OCI-LY7 (cell line): Measurements from ENCODE around the gene KDSR. TPM values are rescaled to one million over a fixed set of nuclear protein-coding genes. Genes with fewer than 3 reads are reported as not detected.

ENCODE experiments used
- BruUV-seq: library from RNA; stranded (reverse); fragments of 400-500 nt; replicated peaks from 2 replicates; lab custom pipeline; 2021; lab: Mats Ljungman, UMichigan
- CTCF ChIA-PET: fragments of 300-600 bp; sonication (Branson Sonifier 250); formaldehyde crosslinking; loops from one replicate; lab custom pipeline; 2022; ENCODE audit warnings: antibody characterized with exemption; ENCODE audit not compliant: unreplicated experiment; lab: Charles Lee
- POLR2A ChIA-PET: fragments of 300-600 bp; sonication (Branson Sonifier 250); formaldehyde crosslinking; loops from one replicate; lab custom pipeline; 2022; ENCODE audit warnings: antibody characterized with exemption; lab: Charles Lee
- DNase-seq: peaks from one replicate; pipeline ENCODE4 v3.0.0-alpha.2; 2015; ENCODE audit warnings: low spot score
- H2AFZ ChIP-seq: fragments of 200-600 bp; sonication (generic), shearing (Covaris generic); 2 replicates; pipeline ENCODE4 v1.6.1; 2014; ENCODE audit warnings: mild to moderate bottlenecking, antibody characterized with exemption, low read length, moderate library complexity
- H3K27ac ChIP-seq: fragments of 200-600 bp; sonication (generic); 2 replicates; pipeline ENCODE4 v1.5.1; 2014; ENCODE audit warnings: mixed run types, low read depth, mild to moderate bottlenecking, moderate library complexity, low read length, inconsistent platforms; ENCODE audit not compliant: poor library complexity, severe bottlenecking
- H3K36me3 ChIP-seq: fragments of 200-600 bp; sonication (generic); 2 replicates; pipeline ENCODE4 v1.6.1; 2014; ENCODE audit warnings: mild to moderate bottlenecking, antibody characterized with exemption, low read length, moderate library complexity, mixed read lengths; ENCODE audit not compliant: insufficient read depth
- H3K4me1 ChIP-seq: fragments of 200-600 bp; sonication (generic); 2 replicates; pipeline ENCODE4 v1.5.1; 2014; ENCODE audit warnings: mild to moderate bottlenecking, low read length; ENCODE audit not compliant: insufficient read depth, poor library complexity, severe bottlenecking
- H3K4me2 ChIP-seq: fragments of 200-600 bp; sonication (generic); 2 replicates; pipeline ENCODE4 v1.6.1; 2014; ENCODE audit warnings: mild to moderate bottlenecking, low read length
- H3K4me3 ChIP-seq: fragments of 200-600 bp; sonication (generic); 2 replicates; pipeline ENCODE4 v1.5.1; 2014; ENCODE audit warnings: mild to moderate bottlenecking, low read depth, low read length; ENCODE audit not compliant: poor library complexity, severe bottlenecking
- H3K79me2 ChIP-seq: fragments of 200-600 bp; sonication (generic); 2 replicates; pipeline ENCODE4 v1.6.1; 2016; ENCODE audit warnings: low read depth, mild to moderate bottlenecking, low read length, moderate library complexity, mixed read lengths; ENCODE audit not compliant: insufficient read depth
- H3K9me2 ChIP-seq: fragments of 200-600 bp; sonication (generic); 2 replicates; pipeline ENCODE4 v1.6.1; 2016; ENCODE audit warnings: mild to moderate bottlenecking, low read length, mixed read lengths; ENCODE audit not compliant: insufficient read depth
- H3K9me3 ChIP-seq: fragments of 200-600 bp; sonication (generic); 2 replicates; pipeline ENCODE4 v1.6.1; 2014; ENCODE audit warnings: mild to moderate bottlenecking, mixed run types, low read length, mixed read lengths
- H4K20me1 ChIP-seq: fragments of 200-600 bp; sonication (generic); 2 replicates; pipeline ENCODE4 v1.6.1; 2014; ENCODE audit warnings: mild to moderate bottlenecking, antibody characterized with exemption, low read length, moderate library complexity, mixed read lengths; ENCODE audit not compliant: insufficient read depth
- CTCF ChIP-seq: fragments of 200-600 bp; sonication (generic); conservative IDR thresholded peaks from 2 replicates; pipeline ENCODE4 v1.5.1; 2014; ENCODE audit warnings: mild to moderate bottlenecking, antibody characterized with exemption, low read length, moderate library complexity, mixed read lengths
- EZH2phosphoT487 ChIP-seq: fragments of 200-600 bp; sonication (generic); IDR thresholded peaks from 2 replicates; pipeline ENCODE4 v1.6.1; 2018; ENCODE audit warnings: low read depth, borderline replicate concordance, mild to moderate bottlenecking, mixed run types, antibody characterized with exemption, low read length, moderate library complexity, mixed read lengths
- intact Hi-C: fragments of 100-400 bp; cut with micrococcal nuclease; formaldehyde crosslinking; loops from one replicate; pipeline ENCODE4 v1.10.0; 2022; ENCODE audit not compliant: unreplicated experiment
- total RNA-seq, 2 experiments: library from RNA; depleted of rRNA in 1 of 2; stranded (reverse); fragments of >200 nt in 1 of 2; shearing (Covaris generic) in 1 of 2; gene quantifications; 2 replicates each; pipeline ENCODE4 v1.2.3, GENCODE V29; 2014 to 2022

KDSR gene
- total RNA-seq, 2 experiments from 2014 or later: 6.5 to 13.4 TPM

GRCh38 chr18:63303547-63303946, 63.5 kb downstream of the KDSR start:
- Histone ChIP-seq H3K79me2 (no peaks in the 10 kb centered on the region), H3K4me2 (no peak overlapping the region), H3K9me2 (no peaks in the 10 kb centered on the region), H3K27ac (no peak overlapping the region), H4K20me1 (no peaks in the 10 kb centered on the region), H3K9me3 (no peaks in the 10 kb centered on the region), H2AFZ (no peak overlapping the region), H3K4me3 (no peak overlapping the region), H3K36me3 (no peaks in the 10 kb centered on the region), H3K4me1 (no peaks in the 10 kb centered on the region)
- CTCF ChIA-PET: no interaction called here
- POLR2A ChIA-PET: no interaction called here
- BruUV-seq: no TSS peak
- TF ChIP-seq CTCF (no peak), EZH2phosphoT487 (no peak)
- no peak for DNase-seq
- intact Hi-C loops: no loop called here

DNA sequence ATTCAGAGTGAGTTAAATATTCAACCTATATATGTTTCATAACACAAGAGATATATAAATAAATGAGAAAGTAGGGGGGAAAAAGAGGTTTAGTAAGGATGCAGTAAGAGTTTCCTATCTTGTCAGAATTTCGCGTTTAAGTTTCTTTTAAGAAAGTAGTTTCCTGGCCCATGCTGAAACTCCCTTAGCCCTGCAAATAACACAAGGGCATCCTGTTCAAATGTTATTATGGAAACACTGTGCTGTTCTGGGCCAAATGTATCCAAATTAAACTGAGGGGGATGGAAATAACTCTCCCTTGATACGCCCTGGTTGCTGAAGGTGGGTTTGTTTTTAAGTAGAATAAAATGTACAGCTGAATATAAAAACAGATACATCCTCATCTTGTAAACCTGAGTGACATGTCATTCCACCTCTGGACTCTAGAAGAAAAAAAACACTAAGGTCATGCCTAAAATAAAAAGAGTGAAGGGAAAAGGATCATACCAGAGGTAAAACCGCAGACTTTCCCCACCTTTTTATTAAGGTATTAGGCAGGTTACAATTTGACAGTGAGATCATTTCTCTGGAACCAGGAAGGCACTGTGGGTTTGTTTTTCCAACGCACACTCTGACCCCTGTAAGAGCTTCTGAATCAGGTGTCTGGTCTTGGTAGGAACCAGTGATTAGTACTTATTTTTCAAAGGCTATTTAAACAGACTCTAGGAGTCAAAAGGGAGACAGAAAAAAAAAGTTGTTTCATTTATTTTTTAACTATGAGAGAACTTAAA, 64.2 kb downstream of the KDSR start:
- H3K36me3 ChIP-seq: no peaks in the 10 kb centered on the region
- no peak for DNase-seq
- no peak overlapping the region for H2AFZ ChIP-seq
- no peaks in the 10 kb centered on the region for H3K79me2 ChIP-seq
- no peak overlapping the region for H3K27ac ChIP-seq
- CTCF ChIA-PET: no interaction called here
- no peaks in the 10 kb centered on the region for H3K4me1 ChIP-seq
- intact Hi-C loops: no loop called here
- POLR2A ChIA-PET: no interaction called here
- no TSS peak for BruUV-seq
- H4K20me1 ChIP-seq: no peaks in the 10 kb centered on the region
- TF ChIP-seq CTCF: no peak
- TF ChIP-seq EZH2phosphoT487: no peak
- no peaks in the 10 kb centered on the region for H3K9me2 ChIP-seq
- H3K4me2 ChIP-seq: no peak overlapping the region
- no peak overlapping the region for H3K4me3 ChIP-seq
- no peaks in the 10 kb centered on the region for H3K9me3 ChIP-seq

- Histone ChIP-seq H2AFZ (no peak overlapping the region), H3K9me3 (no peaks in the 10 kb centered on the region), H3K9me2 (no peaks in the 10 kb centered on the region), H3K4me3 (no peak overlapping the region), H3K79me2 (no peaks in the 10 kb centered on the region), H4K20me1 (no peaks in the 10 kb centered on the region), H3K4me1 (no peaks in the 10 kb centered on the region), H3K4me2 (no peak overlapping the region), H3K27ac (no peak overlapping the region), H3K36me3 (no peaks in the 10 kb centered on the region)
- CTCF ChIA-PET: no interaction called here
- intact Hi-C loops: no loop called here
- no peak for DNase-seq
- BruUV-seq: no TSS peak
- POLR2A ChIA-PET: interaction anchor here (0.6 to 0.7 kb wide), 2 partner anchors 121 to 136 kb away, joined by 3 to 5 read pairs; no protein-coding TSS in a partner anchor
- TF ChIP-seq CTCF: no peak
- TF ChIP-seq EZH2phosphoT487: no peak
These were observed 64.8 kb downstream of the KDSR start for GRCh38 chr18:63302220-63302619.
